ENCODE data around the gene CA11. TPM values are rescaled to one million over a fixed set of nuclear protein-coding genes. Genes with fewer than 3 reads are reported as not detected.

The CA11 gene
- total RNA-seq, 1 donor from 2014 or later: 7.9 TPM

- Histone ChIP-seq H3K4me1 (peaks cover 10% of the 10 kb centered on the region), H3K27ac (no peak overlapping the region), H3K27me3 (no peaks in the 10 kb centered on the region), H3K36me3 (no peaks in the 10 kb centered on the region), H3K4me3 (no peak overlapping the region), H3K9me3 (no peaks in the 10 kb centered on the region)
- TF ChIP-seq CTCF (IDR thresholded peaks at IDR 0.05) (no peak), POLR2AphosphoS5 (IDR thresholded peaks at IDR 0.05; ENCODE audit: insufficient read depth in 1 of 2, low read depth in 1 of 2) (no peak), POLR2A (IDR thresholded peaks at IDR 0.05) (no peak)
- DNase-seq (ENCODE audit: extremely low spot score in 2 of 2): no peak
- intact Hi-C loops (cut with DNase I): loop anchor here (10.0 kb wide), 1 partner anchor 60 kb away; no protein-coding TSS in a partner anchor
Observed at GRCh38 chr19:48674216-48674809, 28.3 kb upstream of the CA11 start.

- intact Hi-C loops (cut with DNase I): loop anchor here (10.0 kb wide), 1 partner anchor 61 kb away; no protein-coding TSS in a partner anchor
Observed at GRCh38 chr19:48673436-48674100, 27.6 kb upstream of the CA11 start.

GRCh38 chr19:48672994-48673393 lies 27.0 kb upstream of the CA11 start, which contains the start of gene NTN5:
Gene NTN5, minus strand, starts transcription at chr19:48673017. Its CDS starts 2,031 bp downstream, at chr19:48670986.
- intact Hi-C loops (cut with DNase I): loop anchor here (10.0 kb wide), 1 partner anchor 62 kb away; no protein-coding TSS in a partner anchor
- TF ChIP-seq POLR2AphosphoS5 (IDR thresholded peaks at IDR 0.05; ENCODE audit: insufficient read depth in 1 of 2, low read depth in 1 of 2) (no peak), CTCF (IDR thresholded peaks at IDR 0.05) (no peak), POLR2A (IDR thresholded peaks at IDR 0.05) (no peak)
- H3K36me3 ChIP-seq: no peaks in the 10 kb centered on the region
- H3K4me1 ChIP-seq: peaks cover 10% of the 10 kb centered on the region
- H3K27me3 ChIP-seq: no peaks in the 10 kb centered on the region
- H3K4me3 ChIP-seq: no peak within 1 kb of the TSS
- DNase-seq (ENCODE audit: extremely low spot score in 2 of 2): no peak
- no peak within 1 kb of the TSS for H3K27ac ChIP-seq
- H3K9me3 ChIP-seq: no peaks in the 10 kb centered on the region

More at GRCh38 chr19:48673436-48674100, 27.6 kb upstream of the CA11 start:
- DNase-seq (ENCODE audit: extremely low spot score in 2 of 2): no peak
- H3K36me3 ChIP-seq: no peaks in the 10 kb centered on the region
- H3K9me3 ChIP-seq: no peaks in the 10 kb centered on the region
- peaks cover 10% of the 10 kb centered on the region for H3K4me1 ChIP-seq
- TF ChIP-seq CTCF (IDR thresholded peaks at IDR 0.05): no peak
- TF ChIP-seq POLR2AphosphoS5 (IDR thresholded peaks at IDR 0.05; ENCODE audit: insufficient read depth in 1 of 2, low read depth in 1 of 2): no peak
- TF ChIP-seq POLR2A (IDR thresholded peaks at IDR 0.05): no peak
- H3K27ac ChIP-seq: no peak overlapping the region
- H3K27me3 ChIP-seq: no peaks in the 10 kb centered on the region
- H3K4me3 ChIP-seq: no peak overlapping the region

- intact Hi-C loops (cut with DNase I): loop anchor here (10.0 kb wide), 1 partner anchor 63 kb away; no protein-coding TSS in a partner anchor
- H3K27ac ChIP-seq: no peak overlapping the region
- DNase-seq (ENCODE audit: extremely low spot score in 2 of 2): no peak
- H3K4me1 ChIP-seq: peaks cover 10% of the 10 kb centered on the region
- no peak overlapping the region for H3K4me3 ChIP-seq
- no peaks in the 10 kb centered on the region for H3K36me3 ChIP-seq
- no peaks in the 10 kb centered on the region for H3K9me3 ChIP-seq
- no peak for TF ChIP-seq POLR2A (IDR thresholded peaks at IDR 0.05)
- no peak for TF ChIP-seq CTCF (IDR thresholded peaks at IDR 0.05)
- TF ChIP-seq POLR2AphosphoS5 (IDR thresholded peaks at IDR 0.05; ENCODE audit: insufficient read depth in 1 of 2, low read depth in 1 of 2): no peak
- no peaks in the 10 kb centered on the region for H3K27me3 ChIP-seq
Observed at GRCh38 chr19:48671446-48671995, 25.5 kb upstream of the CA11 start.

Data from vagina (tissue), 2 donors.